Measurements from ENCODE around the gene PLA2G3. TPM values are rescaled to one million over a fixed set of nuclear protein-coding genes. Genes with fewer than 3 reads are reported as not detected.

Gene PLA2G3
- total RNA-seq, 4 donors from 2014 or later = not detected

- Histone ChIP-seq H3K4me3 (peak overlapping the region in 1 of 4 donors; percentile 40), H3K4me1 (peaks cover 13 to 28% (median 21%) of the 10 kb centered on the region in 4 donors), H3K27me3 (no peaks in the 10 kb centered on the region), H3K36me3 (peaks cover 0 to 30% (median 4%) of the 10 kb centered on the region in 4 donors), H3K9me3 (no peaks in the 10 kb centered on the region), H3K27ac (peak overlapping the region; percentile 37 to 97 (median 96))
- TF ChIP-seq, protein P1, sequence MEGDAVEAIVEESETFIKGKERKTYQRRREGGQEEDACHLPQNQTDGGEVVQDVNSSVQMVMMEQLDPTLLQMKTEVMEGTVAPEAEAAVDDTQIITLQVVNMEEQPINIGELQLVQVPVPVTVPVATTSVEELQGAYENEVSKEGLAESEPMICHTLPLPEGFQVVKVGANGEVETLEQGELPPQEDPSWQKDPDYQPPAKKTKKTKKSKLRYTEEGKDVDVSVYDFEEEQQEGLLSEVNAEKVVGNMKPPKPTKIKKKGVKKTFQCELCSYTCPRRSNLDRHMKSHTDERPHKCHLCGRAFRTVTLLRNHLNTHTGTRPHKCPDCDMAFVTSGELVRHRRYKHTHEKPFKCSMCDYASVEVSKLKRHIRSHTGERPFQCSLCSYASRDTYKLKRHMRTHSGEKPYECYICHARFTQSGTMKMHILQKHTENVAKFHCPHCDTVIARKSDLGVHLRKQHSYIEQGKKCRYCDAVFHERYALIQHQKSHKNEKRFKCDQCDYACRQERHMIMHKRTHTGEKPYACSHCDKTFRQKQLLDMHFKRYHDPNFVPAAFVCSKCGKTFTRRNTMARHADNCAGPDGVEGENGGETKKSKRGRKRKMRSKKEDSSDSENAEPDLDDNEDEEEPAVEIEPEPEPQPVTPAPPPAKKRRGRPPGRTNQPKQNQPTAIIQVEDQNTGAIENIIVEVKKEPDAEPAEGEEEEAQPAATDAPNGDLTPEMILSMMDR (IDR thresholded peaks at IDR 0.05) = no peak
- TF ChIP-seq POLR2A (IDR thresholded peaks at IDR 0.05) (no peak), EP300 (IDR thresholded peaks at IDR 0.05; ENCODE audit: low read depth) (no peak), POLR2AphosphoS5 (IDR thresholded peaks at IDR 0.05) (no peak)
- in situ Hi-C loops (cut with MboI; ENCODE audit: low pct_ligation_motif_present in 1 of 4, low pct_unique_long_range_greater_than_20kb in 1 of 4, low sequenced_read_pairs in 3 of 4) (no loop called here), intact Hi-C loops (cut with DNase I; ENCODE audit: low total_unique reads) (no loop called here)
- 89% methylated on average over 7 of the region's 7 CpGs; no CpG with 5 or more reads in 1 of the 2 donors for WGBS, 2 donors (ENCODE audit: low coverage in 1 of 2)
- no peak for DNase-seq
Observed at GRCh38 chr22:31094741-31095140, 45.6 kb downstream of the PLA2G3 start.

GRCh38 chr22:31094021-31094551 is 46.2 kb downstream of the PLA2G3 start:
- Histone ChIP-seq H3K4me1 (peaks cover 7 to 24% (median 19%) of the 10 kb centered on the region in 4 donors), H3K27me3 (no peaks in the 10 kb centered on the region), H3K27ac (peak overlapping the region; percentile 57 to 97 (median 96)), H3K36me3 (peaks cover 0 to 23% (median 2%) of the 10 kb centered on the region in 4 donors), H3K9me3 (no peaks in the 10 kb centered on the region), H3K4me3 (peak overlapping the region; percentile 2 to 40 (median 28))
- WGBS, 2 donors (ENCODE audit: low coverage in 1 of 2) = 60 to 81% methylated on average over 1 to 5 of the region's 5 CpGs
- intact Hi-C loops (cut with DNase I; ENCODE audit: low total_unique reads) (no loop called here), in situ Hi-C loops (cut with MboI; ENCODE audit: low pct_ligation_motif_present in 1 of 4, low pct_unique_long_range_greater_than_20kb in 1 of 4, low sequenced_read_pairs in 3 of 4) (no loop called here)
- no peak for TF ChIP-seq POLR2A (IDR thresholded peaks at IDR 0.05)
- TF ChIP-seq POLR2AphosphoS5 (IDR thresholded peaks at IDR 0.05) = no peak
- no peak for TF ChIP-seq EP300 (IDR thresholded peaks at IDR 0.05; ENCODE audit: low read depth)
- TF ChIP-seq, protein P1 (IDR thresholded peaks at IDR 0.05) = no peak
- DNase-seq = peak; percentile 13

DNA sequence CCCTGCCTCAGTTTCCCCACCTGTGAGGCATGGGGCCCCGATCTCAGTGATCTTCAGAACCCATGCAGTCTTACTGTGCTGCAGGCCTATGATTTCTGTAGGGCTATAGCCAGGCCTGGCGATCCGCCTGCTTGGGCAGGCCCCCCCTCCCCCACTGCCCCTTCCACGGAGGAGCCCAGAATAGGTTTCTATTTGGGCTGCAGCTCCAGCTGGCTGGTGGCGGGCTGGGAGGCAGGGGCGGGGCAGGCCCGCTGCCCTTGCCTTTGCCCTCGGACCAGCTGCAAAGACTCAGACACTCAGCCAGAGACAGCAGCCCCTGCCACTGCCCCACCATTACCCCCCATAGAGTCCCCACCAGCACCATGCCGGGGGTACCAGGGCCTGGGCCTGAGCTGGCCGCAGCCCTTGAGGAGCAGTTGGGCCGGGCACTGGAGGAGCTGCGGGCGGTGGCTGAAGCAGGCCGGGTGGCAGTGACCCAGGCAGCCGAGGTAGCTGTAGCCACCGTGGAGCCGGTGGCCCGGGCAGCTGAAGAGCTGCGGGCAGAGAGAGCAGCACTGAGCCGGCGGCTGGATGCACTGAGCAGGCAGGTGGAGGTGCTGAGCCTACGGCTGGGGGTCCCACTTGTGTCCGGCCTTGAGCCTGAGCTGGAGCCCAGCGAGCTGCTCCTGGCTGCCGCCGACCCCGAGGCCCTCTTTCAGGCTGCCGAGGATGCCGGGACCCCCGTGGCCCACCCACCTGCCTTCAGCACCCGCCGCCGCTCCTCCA is 47.0 kb downstream of the PLA2G3 start:
- Histone ChIP-seq H3K4me1 (peaks cover 1 to 18% (median 11%) of the 10 kb centered on the region in 4 donors), H3K4me3 (peak overlapping the region; percentile 18 to 40 (median 28)), H3K27ac (peak overlapping the region; percentile 73 to 97 (median 96)), H3K36me3 (peaks cover 0 to 23% (median 2%) of the 10 kb centered on the region in 4 donors), H3K27me3 (no peaks in the 10 kb centered on the region), H3K9me3 (no peaks in the 10 kb centered on the region)
- TF ChIP-seq EP300 (IDR thresholded peaks at IDR 0.05; ENCODE audit: low read depth) (no peak), POLR2A (IDR thresholded peaks at IDR 0.05) (no peak), POLR2AphosphoS5 (IDR thresholded peaks at IDR 0.05) (peak in 1 of 3 donors; percentile 35)
- TF ChIP-seq, protein P1 (IDR thresholded peaks at IDR 0.05) = no peak
- DNase-seq = peak; percentile 59
- 83% methylated on average over 29 of the region's 33 CpGs; no CpG with 5 or more reads in 1 of the 2 donors for WGBS, 2 donors (ENCODE audit: low coverage in 1 of 2)
- in situ Hi-C loops (cut with MboI; ENCODE audit: low pct_ligation_motif_present in 1 of 4, low pct_unique_long_range_greater_than_20kb in 1 of 4, low sequenced_read_pairs in 3 of 4) (no loop called here), intact Hi-C loops (cut with DNase I; ENCODE audit: low total_unique reads) (no loop called here)

DNA sequence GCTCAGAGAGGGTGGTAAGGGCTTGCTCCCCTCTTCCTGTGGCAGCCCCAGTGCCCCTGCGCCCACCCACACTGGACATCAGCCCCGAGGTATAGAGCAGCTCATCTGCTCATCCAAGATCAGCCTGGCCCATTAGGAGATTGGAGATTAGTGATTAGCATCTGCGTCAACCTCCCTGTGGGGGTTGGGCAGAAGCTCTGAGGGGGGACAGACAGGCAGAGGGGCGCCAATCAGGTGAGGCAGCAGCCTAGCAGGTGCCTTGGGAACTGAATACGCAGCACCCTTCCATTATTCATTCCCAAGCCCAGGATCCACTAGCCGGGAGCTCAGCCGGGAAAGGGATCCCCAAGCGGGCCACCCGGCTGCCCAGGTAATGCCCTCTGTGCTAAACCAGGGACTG is 48.1 kb downstream of the PLA2G3 start:
- WGBS, 2 donors (ENCODE audit: low coverage in 1 of 2) = 60 to 82% methylated on average over 1 to 8 of the region's 9 CpGs
- H3K27ac ChIP-seq = peak overlapping the region; percentile 73 to 97 (median 96)
- TF ChIP-seq, protein P1 (IDR thresholded peaks at IDR 0.05) = no peak
- no peak for TF ChIP-seq EP300 (IDR thresholded peaks at IDR 0.05; ENCODE audit: low read depth)
- no peak for TF ChIP-seq POLR2AphosphoS5 (IDR thresholded peaks at IDR 0.05)
- TF ChIP-seq POLR2A (IDR thresholded peaks at IDR 0.05) = no peak
- H3K4me1 ChIP-seq = peaks cover 0 to 24% (median 4%) of the 10 kb centered on the region in 4 donors
- H3K36me3 ChIP-seq = peaks cover 0 to 20% (median 2%) of the 10 kb centered on the region in 4 donors
- no peaks in the 10 kb centered on the region for H3K27me3 ChIP-seq
- peak overlapping the region; percentile 24 to 40 (median 35) for H3K4me3 ChIP-seq
- intact Hi-C loops (cut with DNase I; ENCODE audit: low total_unique reads) (loop anchor here (1.0 kb wide), 1 partner anchor 12 kb away; no protein-coding TSS in a partner anchor), in situ Hi-C loops (cut with MboI; ENCODE audit: low pct_ligation_motif_present in 1 of 4, low pct_unique_long_range_greater_than_20kb in 1 of 4, low sequenced_read_pairs in 3 of 4) (no loop called here)
- no peaks in the 10 kb centered on the region for H3K9me3 ChIP-seq
- no peak for DNase-seq
